ENCODE data around the gene BPHL.

Gene BPHL

DNA sequence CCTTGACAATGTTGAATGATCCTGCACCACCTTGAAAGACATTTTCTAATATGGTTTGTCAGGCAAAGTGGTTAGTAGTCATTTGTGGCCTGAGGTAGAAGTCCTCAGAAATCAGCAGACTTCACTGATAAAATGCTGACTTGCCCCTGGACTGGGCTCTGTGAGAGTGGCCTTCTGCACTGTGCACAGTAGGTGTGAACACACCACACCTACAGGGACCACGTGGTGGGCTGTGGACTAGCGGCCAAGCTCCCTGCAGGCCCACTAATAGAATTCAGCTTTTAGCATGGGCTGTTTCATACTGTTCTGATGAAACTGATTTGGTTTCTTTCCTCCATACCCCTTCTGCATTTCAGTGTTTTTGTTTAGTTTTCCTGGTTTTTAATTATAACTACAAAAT is 7.3 kb downstream of the BPHL start:
- TF ChIP-seq, protein P1, sequence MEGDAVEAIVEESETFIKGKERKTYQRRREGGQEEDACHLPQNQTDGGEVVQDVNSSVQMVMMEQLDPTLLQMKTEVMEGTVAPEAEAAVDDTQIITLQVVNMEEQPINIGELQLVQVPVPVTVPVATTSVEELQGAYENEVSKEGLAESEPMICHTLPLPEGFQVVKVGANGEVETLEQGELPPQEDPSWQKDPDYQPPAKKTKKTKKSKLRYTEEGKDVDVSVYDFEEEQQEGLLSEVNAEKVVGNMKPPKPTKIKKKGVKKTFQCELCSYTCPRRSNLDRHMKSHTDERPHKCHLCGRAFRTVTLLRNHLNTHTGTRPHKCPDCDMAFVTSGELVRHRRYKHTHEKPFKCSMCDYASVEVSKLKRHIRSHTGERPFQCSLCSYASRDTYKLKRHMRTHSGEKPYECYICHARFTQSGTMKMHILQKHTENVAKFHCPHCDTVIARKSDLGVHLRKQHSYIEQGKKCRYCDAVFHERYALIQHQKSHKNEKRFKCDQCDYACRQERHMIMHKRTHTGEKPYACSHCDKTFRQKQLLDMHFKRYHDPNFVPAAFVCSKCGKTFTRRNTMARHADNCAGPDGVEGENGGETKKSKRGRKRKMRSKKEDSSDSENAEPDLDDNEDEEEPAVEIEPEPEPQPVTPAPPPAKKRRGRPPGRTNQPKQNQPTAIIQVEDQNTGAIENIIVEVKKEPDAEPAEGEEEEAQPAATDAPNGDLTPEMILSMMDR (IDR thresholded peaks at IDR 0.05; ENCODE audit: control insufficient read depth, insufficient read depth, low read depth, low read length, missing control alignments), result no peak
- no peak for DNase-seq (ENCODE audit: low read depth)
- H3K4me3 ChIP-seq (ENCODE audit: control insufficient read depth, low read depth, low read length), result no peak overlapping the region

DNA sequence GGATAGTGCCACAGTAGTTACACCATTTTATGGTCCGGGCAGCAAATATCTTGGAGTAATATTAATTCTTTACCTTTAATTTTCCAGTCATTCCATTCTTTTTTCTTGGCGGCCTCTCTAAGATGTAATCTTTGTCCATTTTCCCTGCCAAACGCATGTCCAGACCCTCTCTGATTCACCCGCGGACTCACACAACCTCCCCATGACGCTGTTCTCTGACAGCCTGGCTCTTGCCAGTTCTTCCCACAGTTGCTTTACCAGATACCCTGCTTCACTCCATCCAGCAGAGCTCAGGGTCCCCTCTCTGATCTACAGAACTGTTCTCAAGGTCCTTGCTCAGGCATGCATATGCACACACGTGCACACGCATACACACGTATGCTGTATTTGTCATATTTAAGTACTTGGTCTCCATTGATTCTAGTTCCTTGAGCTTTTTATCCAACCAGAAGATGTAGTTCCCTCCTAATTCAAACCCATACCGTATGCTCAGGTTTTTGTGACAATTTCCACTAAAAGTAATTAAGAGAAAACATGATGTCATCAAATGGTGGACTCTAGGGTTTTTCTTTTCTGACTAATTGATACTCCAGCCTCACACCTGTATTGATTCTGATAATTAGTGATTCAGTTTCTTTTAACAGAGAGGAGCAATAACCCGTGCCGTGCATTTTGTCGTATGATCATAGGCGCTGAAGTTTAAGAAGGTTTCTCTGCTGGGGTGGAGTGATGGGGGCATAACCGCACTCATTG is 10.0 kb downstream of the BPHL start:
- H3K4me3 ChIP-seq (ENCODE audit: control insufficient read depth, low read depth, low read length), result no peak overlapping the region
- TF ChIP-seq, protein P1 (IDR thresholded peaks at IDR 0.05; ENCODE audit: control insufficient read depth, insufficient read depth, low read depth, low read length, missing control alignments), result no peak
- no peak for DNase-seq (ENCODE audit: low read depth)

DNA sequence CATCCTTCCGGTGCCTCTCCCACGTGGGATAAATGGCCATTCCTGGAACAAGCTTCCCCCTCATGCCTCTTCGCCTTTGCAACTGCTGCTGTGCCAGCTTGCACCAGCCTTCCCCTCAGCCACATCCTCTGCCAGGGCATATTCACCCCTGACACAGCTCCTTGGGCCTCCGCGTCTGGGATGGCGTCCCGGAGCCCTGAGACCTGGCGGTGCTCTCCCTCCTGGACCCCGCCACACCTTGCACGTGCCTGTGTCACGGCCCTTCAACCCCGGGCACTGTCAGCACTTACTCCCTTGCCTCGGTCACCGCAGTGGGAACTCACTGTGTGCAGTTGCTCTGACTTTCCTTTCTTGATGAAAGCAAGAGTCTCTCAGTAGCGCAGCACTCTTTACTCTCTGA is 13.2 kb downstream of the BPHL start:
- TF ChIP-seq, protein P1 (IDR thresholded peaks at IDR 0.05; ENCODE audit: control insufficient read depth, insufficient read depth, low read depth, low read length, missing control alignments), result no peak
- no peak overlapping the region for H3K4me3 ChIP-seq (ENCODE audit: control insufficient read depth, low read depth, low read length)
- DNase-seq (ENCODE audit: low read depth), result no peak

DNA sequence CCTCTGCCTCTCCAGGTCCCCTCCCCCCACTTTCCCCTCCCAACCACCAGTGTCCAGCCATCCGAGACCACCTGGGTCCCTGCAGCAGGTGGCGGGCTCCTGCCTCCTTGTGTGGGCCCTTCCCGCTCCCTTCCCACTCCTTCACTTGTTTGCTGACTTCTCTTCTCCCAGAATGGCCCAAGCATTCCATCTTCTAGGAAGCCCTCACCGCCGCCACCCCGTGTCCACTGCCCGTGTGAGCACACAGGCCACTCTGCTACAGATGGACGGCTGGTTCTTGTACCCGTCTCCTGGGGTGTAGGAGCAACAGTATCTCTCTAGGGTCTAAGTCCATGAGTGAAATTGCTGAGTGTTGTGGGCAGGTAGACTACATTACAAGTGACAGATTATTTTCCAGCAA is 15.0 kb downstream of the BPHL start:
- DNase-seq (ENCODE audit: low read depth), result no peak

DNA sequence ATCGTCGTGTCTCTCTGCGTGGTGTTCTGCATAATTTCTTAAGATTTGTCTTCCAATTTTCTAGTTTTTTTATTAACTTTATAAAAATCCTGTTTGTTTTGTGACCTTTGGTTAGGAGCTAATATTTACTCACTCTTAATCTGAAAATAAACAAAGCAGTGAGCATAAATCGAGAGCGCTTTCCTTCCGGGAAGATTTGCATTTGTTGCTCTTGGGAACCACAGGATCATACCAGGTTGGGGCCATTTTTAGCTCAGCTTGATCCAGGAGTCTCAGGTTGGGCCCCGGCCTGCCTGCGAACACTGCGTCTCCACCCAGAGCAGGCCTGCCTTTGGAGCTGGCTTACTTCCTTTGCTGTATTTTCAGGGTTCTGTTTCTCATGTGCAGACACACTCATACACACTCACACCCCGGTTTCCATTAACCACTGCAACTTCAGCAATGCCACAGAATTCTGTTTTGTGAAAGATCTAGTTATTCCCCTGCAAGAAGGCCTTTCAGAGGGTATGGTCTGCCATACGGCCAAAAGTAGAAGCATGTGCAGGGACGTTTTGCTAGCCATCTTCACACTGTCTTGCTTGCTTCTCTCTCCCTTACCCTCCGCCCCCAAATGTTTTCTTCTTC is 17.3 kb downstream of the BPHL start:
- TF ChIP-seq, protein P1 (IDR thresholded peaks at IDR 0.05; ENCODE audit: control insufficient read depth, insufficient read depth, low read depth, low read length, missing control alignments), result no peak
- no peak for DNase-seq (ENCODE audit: low read depth)
- no peak overlapping the region for H3K4me3 ChIP-seq (ENCODE audit: control insufficient read depth, low read depth, low read length)

More for the DNA sequence above, 15.0 kb downstream of the BPHL start:
- TF ChIP-seq, protein P1 (IDR thresholded peaks at IDR 0.05; ENCODE audit: control insufficient read depth, insufficient read depth, low read depth, low read length, missing control alignments), result no peak
- H3K4me3 ChIP-seq (ENCODE audit: control insufficient read depth, low read depth, low read length), result no peak overlapping the region

DNA sequence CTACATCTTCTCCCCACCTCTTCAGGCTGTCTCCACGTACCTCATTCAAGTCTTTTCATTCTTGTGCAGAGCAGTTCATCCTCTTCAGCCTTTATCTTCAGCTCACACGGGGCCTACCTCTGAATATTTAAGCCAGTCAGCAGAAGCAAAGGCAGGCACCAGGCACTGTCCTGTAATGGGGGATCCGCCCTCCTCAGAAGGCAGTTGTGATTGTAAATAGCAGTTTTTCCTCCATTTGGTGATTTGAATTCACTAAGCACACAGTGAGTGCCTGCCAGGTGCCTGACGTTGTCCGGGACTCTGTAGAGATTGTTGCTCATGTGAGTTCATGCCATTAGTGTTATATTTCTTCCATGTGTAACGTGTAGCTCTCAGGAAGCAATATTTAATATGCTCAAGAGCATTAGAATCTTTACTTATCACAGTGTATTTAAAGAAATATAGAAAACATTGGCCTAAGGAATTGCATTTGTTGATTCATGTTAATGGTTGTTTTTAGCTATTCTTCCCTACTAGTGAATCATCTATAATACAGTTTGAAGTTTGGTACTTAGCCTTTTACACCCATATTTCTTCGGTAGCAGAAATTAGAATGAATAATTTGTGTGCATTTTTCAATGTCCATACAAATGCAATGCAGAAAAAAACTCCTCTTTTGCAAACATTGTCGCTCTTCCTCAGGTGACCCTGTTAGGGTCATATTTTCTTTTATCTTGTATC is 17.9 kb downstream of the BPHL start:
- H3K4me3 ChIP-seq (ENCODE audit: control insufficient read depth, low read depth, low read length), result no peak overlapping the region
- no peak for DNase-seq (ENCODE audit: low read depth)
- TF ChIP-seq, protein P1 (IDR thresholded peaks at IDR 0.05; ENCODE audit: control insufficient read depth, insufficient read depth, low read depth, low read length, missing control alignments), result no peak
